ENCODE measurements around the gene EVL.

- TF ChIP-seq YY1 (IDR thresholded peaks at IDR 0.05; ENCODE audit: insufficient read depth, insufficient read length) (no peak), SUZ12 (IDR thresholded peaks at IDR 0.05; ENCODE audit: extremely low read depth, insufficient read depth, insufficient read length) (no peak), ZNF274 (IDR thresholded peaks at IDR 0.05; ENCODE audit: low read depth, low read length) (no peak)
Observed at GRCh38 chr14:100092832-100093231, 27.6 kb downstream of the EVL start.
